ENCODE measurements around the gene ZNF322.
"Not testable (repeated sequence)": the region's sequence is repeated elsewhere in the genome, so short reads cannot be mapped to it uniquely, and the experiment has no call there.

DNA sequence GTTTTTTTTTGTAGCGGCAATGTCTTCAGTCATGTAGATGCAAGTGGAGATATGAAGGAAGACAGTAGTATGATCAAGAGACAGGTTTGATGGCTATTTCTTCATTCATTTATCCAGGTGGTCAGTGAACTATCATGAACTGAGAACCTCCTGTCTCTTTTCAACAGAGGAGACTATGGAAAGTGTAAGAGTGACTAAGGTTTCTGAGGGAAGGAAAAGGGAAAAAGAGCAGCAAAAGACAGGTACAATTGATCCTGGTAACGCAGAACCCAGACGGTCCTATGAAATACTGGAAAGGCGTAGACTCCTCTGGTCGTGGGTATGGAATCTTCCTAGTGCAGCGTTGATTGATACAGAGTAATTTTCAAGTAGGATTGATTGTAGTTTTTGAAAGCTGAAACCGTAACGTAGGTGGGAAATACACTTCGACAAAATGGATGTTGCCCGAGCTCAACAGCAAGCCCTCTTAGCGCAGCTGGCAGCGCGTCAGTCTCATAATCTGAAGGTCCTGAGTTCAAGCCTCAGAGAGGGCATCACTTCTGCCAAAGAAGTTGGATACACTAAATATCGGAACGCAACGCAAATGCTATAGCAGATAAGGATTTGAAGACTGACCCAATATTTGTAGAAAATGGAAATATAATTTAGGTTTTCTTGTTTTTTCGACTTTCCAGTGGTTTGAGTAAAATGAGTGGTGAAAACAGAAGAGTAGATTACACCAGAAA is 41.6 kb upstream of the ZNF322 start:
- not testable (repeated sequence) for TF ChIP-seq TCF12 (IDR thresholded peaks at IDR 0.05); POLR2AphosphoS5 (IDR thresholded peaks at IDR 0.05; ENCODE audit: low read depth, low read length); EP300 (IDR thresholded peaks at IDR 0.05; ENCODE audit: borderline replicate concordance in 1 of 2, low read depth in 1 of 2, low read length in 1 of 2); GABPA (IDR thresholded peaks at IDR 0.05; ENCODE audit: low read depth); CHD2 (IDR thresholded peaks at IDR 0.05; ENCODE audit: low read length, partially characterized antibody); RFX5 (IDR thresholded peaks at IDR 0.05; ENCODE audit: low read length); RCOR1 (IDR thresholded peaks at IDR 0.05; ENCODE audit: low read length); TEAD4 (IDR thresholded peaks at IDR 0.05; ENCODE audit: borderline replicate concordance, insufficient read depth); RXRA (IDR thresholded peaks at IDR 0.05; ENCODE audit: borderline replicate concordance, low read depth)
- TF ChIP-seq, protein P1, sequence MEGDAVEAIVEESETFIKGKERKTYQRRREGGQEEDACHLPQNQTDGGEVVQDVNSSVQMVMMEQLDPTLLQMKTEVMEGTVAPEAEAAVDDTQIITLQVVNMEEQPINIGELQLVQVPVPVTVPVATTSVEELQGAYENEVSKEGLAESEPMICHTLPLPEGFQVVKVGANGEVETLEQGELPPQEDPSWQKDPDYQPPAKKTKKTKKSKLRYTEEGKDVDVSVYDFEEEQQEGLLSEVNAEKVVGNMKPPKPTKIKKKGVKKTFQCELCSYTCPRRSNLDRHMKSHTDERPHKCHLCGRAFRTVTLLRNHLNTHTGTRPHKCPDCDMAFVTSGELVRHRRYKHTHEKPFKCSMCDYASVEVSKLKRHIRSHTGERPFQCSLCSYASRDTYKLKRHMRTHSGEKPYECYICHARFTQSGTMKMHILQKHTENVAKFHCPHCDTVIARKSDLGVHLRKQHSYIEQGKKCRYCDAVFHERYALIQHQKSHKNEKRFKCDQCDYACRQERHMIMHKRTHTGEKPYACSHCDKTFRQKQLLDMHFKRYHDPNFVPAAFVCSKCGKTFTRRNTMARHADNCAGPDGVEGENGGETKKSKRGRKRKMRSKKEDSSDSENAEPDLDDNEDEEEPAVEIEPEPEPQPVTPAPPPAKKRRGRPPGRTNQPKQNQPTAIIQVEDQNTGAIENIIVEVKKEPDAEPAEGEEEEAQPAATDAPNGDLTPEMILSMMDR (IDR thresholded peaks at IDR 0.05) = not testable (repeated sequence)
- TF ChIP-seq, protein P2, sequence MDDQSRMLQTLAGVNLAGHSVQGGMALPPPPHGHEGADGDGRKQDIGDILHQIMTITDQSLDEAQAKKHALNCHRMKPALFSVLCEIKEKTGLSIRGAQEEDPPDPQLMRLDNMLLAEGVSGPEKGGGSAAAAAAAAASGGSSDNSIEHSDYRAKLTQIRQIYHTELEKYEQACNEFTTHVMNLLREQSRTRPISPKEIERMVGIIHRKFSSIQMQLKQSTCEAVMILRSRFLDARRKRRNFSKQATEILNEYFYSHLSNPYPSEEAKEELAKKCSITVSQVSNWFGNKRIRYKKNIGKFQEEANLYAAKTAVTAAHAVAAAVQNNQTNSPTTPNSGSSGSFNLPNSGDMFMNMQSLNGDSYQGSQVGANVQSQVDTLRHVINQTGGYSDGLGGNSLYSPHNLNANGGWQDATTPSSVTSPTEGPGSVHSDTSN (IDR thresholded peaks at IDR 0.05) = not testable (repeated sequence)
- TF ChIP-seq, protein P3, sequence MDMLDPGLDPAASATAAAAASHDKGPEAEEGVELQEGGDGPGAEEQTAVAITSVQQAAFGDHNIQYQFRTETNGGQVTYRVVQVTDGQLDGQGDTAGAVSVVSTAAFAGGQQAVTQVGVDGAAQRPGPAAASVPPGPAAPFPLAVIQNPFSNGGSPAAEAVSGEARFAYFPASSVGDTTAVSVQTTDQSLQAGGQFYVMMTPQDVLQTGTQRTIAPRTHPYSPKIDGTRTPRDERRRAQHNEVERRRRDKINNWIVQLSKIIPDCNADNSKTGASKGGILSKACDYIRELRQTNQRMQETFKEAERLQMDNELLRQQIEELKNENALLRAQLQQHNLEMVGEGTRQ (IDR thresholded peaks at IDR 0.05; ENCODE audit: borderline replicate concordance, low read depth, low read length) = not testable (repeated sequence)
